Uterus (tissue), 2 donors: ENCODE data around the gene RLN3.

Source experiments
- CTCF ChIP-seq, 4 experiments: fragments of 200-600 bp in 2 of 4; fragments of 450-650 bp in 2 of 4; sonication (generic) in 2 of 4; IDR thresholded peaks; one replicate each; pipeline ENCODE4 v1.5.1; 2016 to 2019; ENCODE audit warnings: antibody characterized with exemption in 4 of 4, mild to moderate bottlenecking in 2 of 4, moderate library complexity in 1 of 4
- POLR2A ChIP-seq, 2 donors: fragments of 450-650 bp; IDR thresholded peaks; one replicate each; pipeline ENCODE4 v1.6.1; 2016; ENCODE audit warnings: antibody characterized with exemption in 2 of 2, mild to moderate bottlenecking in 1 of 2, moderate library complexity in 1 of 2

- TF ChIP-seq CTCF (IDR thresholded peaks at IDR 0.05) (no peak), POLR2A (IDR thresholded peaks at IDR 0.05) (no peak)
Observed at GRCh38 chr19:14022469-14022868, 5.5 kb upstream of the RLN3 start.
